Hepatic stellate cell (primary cell): ENCODE data around the gene TJP1.
"Not testable (repeated sequence)": the region's sequence is repeated elsewhere in the genome, so short reads cannot be mapped to it uniquely, and the experiment has no call there.

ENCODE experiments used
- DNase-seq: peaks from one replicate; pipeline ENCODE4 v3.0.0; 2011; ENCODE audit warnings: low spot score

TJP1 gene

DNA sequence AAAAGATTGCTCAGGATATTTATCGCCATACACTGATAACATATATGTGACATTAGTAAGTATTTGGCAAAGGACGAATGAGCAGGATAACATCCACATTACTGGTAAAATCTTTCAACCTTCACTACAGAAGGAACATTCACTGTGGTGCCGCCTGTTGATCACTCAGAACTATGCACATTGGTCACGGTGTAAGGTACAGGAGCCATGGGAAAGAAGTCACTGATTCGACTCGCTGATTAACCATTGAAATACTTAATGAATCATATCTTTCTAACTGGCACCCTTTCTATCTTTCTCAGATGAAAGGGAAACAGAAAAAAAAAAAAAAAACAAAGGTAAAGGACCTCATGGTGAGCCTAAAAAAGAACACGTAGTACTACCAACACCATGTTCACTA, 68.8 kb downstream of the TJP1 start:
- DNase-seq = no peak

DNA sequence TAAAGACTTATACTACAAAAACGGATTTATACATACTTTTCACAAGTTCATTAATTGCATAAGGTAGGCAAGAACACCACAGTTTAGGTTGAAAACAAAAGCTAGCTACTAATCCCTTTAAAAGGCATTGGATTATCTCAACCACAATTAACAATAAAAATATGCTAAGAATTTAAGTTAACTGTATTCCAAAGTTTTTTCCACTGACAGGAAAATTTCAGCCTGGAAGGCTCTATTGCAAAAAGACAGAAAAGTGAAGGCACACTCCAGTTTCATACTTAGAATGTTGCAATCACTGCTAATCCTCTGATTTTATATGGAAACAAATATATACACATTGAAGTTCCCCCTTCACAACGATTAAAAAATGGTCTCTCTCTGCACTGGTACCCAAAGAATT, 71.5 kb downstream of the TJP1 start:
- DNase-seq = no peak

DNA sequence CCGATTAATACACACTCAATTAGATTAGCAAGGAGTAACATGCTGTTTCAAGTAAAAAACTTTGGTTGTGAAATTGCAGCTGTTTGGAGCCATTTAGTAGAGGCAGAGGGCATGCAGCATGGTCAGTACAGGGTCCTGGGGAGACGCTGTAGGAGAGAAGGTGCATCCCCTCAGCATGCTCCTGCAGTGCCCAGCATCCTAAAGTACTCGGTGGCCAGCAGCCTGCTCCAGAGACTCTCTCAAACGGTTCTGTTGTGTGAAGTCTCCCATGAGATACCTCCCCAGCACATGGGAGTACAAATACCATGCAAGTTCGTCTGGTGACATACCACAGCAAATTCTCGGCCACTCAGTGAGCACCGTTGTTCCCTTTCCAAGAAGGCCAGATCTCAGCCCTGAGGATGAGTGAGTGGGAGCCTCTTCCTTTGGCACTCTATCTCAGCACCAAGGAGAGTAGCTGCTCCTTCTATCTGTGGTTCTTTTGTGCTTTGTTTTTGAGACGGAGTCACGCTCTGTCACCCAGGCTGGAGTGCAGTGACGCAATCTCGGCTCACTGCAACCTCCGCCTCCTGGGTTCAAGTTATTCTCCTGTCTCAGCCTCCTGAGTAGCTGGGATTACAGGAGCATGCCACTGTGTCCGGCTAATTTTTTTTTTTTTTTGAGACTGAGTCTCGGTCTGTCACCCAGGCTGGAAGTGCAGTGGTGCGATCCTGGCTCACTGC, 72.7 kb downstream of the TJP1 start:
- no peak for DNase-seq

DNA sequence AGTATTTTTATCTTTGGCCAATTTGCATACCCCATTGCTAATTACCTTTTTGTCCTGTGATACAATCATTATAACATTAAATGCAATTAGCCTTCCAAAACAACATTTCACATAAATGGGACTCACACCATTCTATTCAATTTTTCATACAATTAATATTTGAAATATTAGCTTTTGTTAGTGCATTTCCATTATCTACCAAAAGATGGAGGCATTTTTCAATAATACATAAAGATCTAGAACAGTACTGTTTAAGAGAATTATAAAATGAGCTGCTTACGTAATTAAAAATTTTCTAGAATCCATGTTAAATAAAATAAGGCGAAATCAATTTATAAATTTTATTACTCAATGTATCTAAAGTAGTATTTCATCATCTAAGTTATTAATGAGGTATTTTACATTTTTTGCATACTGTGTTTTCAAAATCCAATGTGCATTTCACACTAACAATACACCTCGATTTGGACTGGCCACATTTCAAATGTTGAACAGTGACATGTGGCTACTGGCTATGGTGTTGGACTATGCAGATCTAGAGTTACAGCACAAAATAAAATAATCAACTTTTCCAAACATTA, 74.3 kb downstream of the TJP1 start:
- DNase-seq = no peak

DNA sequence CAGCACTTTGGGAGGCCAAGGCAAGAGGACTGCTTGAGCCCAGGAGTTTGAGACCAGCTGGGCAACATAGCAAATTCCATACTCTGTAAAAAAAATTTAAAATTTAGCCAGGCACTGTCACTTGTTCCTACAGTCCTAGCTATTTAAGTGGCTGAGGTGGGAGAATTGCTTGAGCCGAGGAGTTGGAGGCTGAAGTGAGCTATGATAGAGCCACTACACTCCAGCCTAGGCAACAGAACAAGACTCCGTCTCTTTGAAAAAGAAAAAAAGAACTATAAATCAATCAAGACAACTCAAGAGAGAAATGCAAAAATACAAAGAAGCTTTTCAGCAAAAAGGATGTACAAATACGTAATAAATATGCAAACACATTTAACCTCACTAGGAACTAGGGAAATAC, 78.8 kb downstream of the TJP1 start:
- no peak for DNase-seq

DNA sequence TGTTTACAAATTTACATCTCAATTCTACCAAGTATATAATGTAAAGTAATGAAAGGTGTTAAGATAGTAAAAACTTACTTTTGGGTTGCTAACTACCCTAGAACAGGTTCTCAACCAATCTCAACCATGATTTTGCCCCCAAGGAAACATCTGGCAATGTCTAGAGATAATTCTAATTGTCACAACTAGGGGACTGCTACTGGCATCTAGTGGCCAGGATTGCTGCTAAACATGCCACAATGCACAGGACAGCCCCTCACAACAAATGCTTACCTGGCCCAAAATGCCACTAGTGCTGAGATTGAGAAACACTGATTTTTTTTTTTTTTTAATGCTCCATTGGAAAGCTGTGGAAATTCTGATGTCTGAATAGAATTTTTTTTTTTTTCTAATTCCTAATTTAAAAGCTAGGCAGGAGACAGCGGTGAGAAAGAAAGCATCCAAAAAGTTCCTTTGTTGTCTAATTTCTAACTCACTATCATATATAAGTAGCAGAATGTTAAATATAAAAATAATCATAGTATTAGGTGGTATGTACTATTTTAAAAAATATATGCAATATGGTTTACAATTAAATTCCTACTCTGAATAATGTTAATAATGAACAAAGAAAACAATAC, 81.5 kb downstream of the TJP1 start:
- DNase-seq = no peak

DNA sequence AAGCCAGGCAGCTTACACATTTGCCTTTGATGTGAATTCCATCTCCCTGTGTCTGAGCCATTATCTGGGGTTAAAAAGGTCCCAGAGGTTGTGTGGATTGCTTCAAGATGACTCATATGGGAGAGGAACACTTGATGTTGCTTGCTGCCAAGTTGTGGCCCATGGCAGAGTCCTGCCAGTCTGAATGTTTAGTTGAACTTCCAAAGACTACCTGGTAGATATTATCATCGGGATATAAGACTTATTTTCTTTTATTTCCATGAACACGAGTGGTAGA, 85.6 kb downstream of the TJP1 start:
- DNase-seq = peak; percentile 23

DNA sequence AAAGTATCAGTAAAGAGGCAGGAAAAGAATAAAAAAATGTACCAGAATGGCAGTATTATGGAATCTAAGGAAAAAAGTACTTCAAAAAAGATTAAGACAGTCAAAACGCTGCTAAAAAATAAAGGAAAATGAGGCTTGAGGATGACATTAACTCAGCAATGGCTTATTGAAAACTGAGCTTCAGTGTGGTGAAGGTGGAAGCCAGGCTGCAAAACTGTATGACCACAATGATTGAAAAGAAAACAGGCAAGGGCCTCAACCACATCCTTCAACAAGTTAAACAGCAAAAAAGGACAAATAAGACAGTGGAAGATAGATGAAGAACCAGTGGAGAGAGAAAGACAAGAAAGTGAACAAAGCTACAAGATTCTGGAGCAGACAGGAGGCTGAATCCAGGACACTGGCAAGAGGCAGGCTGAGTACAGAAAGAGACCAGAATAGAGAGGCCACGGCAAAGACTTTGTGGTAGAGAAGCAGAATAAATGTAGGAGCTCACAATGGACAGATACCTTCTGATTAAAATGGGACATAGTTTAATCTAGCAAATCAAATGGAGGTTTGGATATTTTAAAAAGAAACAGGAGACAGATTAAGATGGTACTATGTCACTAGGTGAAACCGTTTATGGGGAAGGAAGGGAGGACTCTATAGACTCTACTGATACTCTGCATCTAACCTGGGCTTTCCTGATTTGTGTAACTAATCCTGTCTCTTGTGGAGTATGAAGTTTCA, 86.1 kb downstream of the TJP1 start:
- DNase-seq = no peak

DNA sequence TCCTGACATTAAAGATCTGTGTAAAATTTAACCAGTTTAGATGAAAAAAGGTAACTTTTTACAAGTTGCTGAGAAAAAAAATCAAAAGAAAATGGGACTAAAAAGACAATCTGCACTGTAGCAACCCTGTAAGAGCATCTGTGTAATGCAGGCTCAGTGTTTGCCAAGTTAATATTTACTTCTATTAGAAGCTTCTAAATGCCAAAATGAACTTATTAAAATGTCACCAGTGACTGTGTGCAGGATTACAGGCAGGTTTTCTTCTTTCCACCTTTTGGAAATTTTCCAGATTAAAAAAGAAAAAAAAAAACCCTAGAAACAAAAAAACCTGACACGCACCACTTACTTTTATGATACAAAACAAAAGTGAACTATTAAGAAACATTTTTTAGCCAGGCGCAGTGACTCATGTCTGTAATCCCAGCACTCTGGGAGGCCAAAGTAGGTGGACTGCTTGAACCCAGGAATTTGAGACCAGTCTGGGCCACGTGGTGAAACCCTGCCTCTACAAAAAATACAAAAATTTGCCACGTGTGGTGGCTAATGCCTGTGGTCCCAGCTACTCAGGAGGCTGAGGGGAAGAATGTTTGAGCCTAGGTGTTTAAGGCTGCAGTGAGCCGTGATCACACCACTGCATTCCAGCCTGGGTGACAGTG, 87.2 kb downstream of the TJP1 start:
- no peak for DNase-seq

DNA sequence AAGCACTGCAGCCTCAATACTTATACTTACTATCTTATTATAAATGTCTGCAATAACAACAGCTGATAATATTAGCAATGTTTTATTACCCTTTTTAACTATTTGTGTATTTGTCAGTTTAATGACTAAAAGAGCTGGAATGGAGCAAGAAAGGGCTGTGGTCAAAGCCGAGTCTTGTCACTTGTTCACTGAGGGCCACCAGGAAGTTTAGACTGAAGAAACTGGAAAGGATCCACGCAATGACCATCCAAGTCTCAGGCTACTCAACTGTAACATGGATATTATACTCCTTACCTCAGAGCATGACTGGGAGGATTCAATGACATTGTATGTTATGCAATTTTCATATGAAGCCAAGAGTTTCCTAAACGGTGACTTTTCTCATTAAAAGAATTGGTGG, 90.4 kb downstream of the TJP1 start:
- DNase-seq = peak; percentile 31

DNA sequence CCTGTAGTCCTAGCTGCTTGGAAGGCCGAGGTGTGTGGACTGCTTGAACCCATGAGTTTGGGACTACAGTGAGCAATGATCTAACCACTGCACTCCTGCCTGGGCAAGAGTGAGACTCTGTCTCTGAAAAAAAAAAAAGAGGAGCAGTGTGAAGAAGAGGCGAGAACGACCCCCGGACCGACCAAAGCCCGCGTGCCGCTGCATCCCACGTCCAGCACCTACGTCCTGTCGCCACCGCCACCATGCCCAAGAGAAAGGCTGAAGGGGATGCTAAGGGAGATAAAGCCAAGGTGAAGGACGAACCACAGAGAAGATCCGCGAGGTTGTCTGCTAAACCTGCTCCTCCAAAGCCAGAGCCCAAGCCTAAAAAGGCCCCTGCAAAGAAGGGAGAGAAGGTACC, 91.8 kb downstream of the TJP1 start:
- not testable (repeated sequence) for DNase-seq

DNA sequence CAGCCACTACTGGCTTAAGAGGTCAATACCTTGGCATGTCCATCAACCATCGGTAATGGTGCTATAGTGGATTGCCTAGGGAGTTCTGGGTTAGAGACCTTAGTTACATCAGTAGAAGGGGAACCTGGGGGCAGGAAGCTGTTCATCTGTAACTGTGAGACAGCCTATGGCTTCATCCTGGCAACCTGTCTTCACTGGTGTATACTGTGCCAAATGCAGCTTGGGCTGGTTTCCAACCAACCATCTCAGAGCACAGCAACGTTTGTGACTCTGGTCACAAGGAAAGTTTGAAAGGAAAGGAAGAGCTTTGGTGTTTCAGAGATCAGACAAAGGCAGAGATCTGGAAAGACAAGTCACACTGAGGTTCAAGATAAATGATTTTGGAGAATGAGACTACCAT, 93.8 kb downstream of the TJP1 start:
- no peak for DNase-seq

DNA sequence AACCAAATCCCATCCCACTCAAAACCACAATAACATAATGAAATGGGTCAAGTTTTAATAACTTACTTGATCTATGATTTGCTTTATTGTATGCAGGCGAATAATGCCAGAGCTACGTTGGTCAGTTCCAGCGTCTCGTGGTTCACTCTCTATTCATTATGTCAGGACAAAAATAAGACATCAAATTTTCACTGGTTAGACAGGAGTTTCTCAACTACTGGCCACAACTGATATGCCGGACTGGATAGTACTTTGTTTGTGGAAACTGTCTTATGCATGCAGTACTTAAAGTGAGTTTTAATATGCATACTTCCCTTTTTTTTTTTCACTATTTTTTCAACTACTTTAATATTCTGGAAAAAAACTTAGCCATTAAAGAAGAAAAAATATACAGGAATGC, 94.4 kb downstream of the TJP1 start:
- no peak for DNase-seq

DNA sequence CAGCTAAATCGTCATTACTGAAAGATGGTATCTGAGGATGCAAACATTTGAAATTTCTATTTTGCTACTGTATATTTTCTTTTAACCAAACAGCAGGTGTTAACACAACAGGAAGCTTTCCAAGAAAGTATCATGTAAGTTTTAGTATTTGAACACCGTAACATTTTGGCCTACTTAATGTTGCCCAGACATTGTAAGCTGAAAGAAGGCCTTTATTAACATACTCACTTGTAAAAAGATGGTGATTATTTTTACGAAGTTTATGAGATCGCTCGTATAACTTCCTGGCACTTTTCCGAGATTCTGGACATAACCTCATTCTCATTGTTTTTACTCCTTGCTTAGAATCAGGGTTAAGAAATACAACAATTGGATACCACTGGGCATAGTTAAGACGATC, 95.7 kb downstream of the TJP1 start:
- no peak for DNase-seq

DNA sequence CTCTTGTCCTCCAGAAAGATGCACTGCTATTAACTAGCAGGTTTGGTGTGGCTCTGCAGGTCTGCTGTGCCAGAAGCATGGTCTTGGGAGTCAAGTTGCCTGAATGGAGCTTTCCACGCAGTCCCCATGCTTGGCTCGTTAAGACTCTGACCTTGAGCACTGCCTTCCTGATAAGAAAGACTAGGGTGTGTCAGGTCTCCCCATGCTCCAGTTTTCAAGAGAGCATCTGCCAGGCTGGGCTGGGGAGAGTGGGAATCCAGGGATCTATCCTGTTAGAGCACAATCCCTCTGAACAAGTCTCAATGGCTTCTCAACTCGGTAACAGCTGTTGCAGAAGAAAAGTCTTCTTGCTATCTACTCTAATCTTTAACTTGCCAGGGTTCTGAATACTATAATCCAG, 98.2 kb downstream of the TJP1 start:
- no peak for DNase-seq

DNA sequence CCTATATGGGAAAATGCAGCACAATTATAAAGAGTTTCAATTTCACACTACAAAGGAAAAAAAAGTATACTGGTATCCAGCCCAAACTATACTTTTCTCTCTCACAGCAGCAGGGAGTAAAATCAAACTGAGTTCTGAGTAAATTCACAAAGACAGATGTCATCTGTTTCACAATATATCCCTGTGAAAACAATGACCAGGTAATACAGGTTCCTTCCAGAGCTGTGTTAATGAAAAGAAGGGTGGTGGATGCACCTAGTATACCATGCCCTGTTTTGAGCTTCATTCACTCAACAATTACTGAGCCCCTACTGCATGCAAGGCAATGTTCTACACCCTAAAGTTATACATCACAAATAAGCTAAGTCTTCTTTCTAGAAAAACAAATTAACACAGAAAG, 108.5 kb downstream of the TJP1 start:
- DNase-seq = no peak

DNA sequence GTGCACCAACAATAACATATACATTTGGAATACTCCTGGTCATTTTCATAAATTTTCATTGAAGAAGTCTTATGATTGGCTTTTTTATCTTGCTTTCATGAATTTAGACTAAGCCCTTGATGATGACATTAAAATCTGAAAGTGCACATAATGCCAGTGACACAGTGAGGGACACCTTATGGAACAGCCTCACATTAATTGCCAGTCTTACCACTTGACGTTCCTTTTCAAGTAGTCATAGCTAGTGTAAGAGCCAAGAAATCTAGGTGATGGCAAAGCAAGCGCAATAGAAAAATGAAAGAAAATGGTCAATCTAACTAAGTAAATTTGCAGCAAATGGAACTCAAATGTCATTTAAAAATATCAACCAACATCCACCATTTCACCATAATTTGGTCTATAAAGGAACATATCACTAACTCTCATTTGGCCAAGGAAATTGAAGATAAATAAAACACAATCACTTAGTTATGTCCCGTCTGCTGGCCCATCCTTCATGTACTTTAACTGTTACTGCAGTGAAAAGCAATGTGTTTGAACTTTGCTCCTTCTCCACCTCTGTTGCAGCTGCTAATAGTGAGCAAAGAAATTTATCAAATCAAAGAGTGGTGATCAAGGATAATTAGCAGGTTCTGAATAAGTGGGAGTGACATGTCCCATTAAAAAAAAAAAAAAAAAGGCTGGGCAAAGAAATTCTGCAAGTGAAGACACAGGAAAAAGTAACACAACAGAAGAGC, 110.0 kb downstream of the TJP1 start:
- no peak for DNase-seq

DNA sequence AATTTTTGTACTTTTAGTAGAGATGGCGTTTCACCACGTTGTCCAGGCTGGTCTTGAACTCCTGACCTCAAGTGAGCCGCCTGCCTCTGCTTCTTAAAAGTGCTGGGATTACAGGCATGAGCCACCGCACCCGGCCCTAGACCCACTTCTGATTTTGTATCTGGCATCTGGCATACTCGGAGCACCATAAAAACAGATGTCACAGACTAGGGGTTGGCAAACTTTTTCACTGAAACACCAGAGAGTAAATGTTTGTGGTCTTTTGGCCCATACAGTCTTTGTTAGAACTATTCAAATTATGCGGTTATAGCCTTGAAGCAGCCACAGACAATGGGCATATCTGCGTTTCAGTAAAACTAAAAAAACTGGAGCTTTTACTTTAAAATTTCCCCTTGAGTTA, 110.7 kb downstream of the TJP1 start:
- DNase-seq = no peak

DNA sequence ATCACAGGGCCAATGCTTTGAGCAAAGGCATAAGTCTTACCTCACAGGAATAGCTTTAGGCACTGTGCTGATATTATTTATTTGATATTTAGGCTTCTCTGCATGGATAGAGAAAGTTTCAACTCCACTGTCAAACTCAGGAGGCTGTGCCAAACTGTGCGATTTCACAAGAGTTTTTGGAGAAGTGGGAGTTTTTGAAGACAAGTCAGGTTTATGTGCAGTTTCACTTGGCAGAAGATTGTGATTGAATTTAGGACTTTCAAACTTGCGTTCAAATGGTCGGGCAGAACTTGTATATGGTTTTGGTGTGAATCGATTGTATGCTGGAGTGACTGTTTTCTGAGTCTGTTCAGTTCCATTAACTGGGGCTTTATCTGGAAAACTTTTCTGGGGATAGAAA, 113.7 kb downstream of the TJP1 start:
- DNase-seq = no peak

DNA sequence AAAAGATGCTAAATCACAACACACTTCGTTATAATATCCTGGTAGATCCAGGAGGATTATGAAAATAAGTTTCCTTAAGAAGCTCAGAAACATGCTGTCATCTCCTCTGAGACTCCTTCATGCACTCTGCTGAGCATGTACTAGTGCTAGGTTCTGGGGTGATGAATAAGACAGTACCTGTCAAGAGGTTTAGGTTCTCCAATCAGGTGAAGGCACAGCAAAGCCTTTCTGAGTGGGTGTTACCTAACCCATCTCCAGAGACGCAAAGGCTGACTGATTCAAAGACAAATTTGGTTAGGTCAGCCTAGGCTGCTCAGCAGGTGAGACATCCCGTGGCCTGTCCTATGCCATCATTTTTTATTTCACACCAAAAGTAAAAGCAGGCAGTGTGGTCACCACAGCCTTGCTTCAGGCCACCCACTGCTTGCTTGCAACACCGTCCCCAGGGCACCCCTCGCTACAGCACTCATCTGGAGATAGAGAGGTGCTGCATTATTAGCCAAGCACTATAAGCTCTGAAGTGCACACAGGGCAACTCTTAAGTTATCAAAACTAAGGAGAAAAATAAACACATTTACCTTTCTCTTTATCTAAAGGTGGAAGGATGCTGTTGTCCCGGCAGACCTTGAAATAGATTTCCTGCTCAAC, 117.2 kb downstream of the TJP1 start:
- no peak for DNase-seq

DNA sequence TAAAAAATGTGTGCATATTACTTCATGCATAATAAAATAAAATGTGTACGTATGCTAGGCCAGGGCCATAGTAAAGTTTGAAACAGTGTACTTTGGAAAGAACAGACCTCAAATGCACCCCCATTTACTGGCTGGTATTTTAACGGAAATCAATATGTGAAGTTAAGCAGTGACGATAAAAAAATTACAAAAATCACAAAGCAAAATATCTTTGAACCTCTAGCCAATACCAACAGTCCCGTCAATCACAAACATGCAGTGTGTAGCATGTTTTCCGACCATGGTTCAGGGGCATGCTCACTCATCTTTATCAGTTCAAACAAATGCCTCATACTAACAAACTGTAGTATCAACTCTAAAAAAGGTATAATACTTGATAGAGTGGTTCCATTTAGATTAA, 121.1 kb downstream of the TJP1 start:
- no peak for DNase-seq

DNA sequence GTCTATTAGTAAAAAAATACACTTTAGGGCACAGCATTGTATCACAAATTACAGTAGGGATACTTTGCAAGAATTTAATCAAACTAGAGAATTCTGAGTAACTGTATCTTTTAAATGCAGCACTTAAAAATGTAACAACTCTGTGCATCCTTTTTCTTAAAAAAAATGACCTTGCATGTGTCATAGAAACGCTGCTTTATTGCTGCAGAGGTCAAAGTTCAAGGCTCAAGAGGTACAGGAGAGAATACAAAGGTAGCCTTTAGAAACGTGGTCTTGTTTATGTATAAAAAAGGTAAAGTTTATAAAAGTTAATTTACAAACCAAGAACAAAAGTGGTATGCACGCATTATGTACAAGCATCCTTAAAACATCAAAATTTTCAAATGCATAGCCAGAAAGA, 122.0 kb downstream of the TJP1 start:
- DNase-seq = no peak
